Measurements from ENCODE around the gene KATNB1. TPM values are rescaled to one million over a fixed set of nuclear protein-coding genes. Genes with fewer than 3 reads are reported as not detected.
"Not testable (repeated sequence)": the region's sequence is repeated elsewhere in the genome, so short reads cannot be mapped to it uniquely, and the experiment has no call there.

The KATNB1 gene
- total RNA-seq, 1 donor from 2014 or later = 47.4 TPM

- H3K27me3 Mint-ChIP-seq (ENCODE audit: low read depth) = no peaks in the 10 kb centered on the region
- no peaks in the 10 kb centered on the region for H3K9me3 Mint-ChIP-seq
- peaks cover 2% of the 10 kb centered on the region for H3K36me3 Mint-ChIP-seq (ENCODE audit: low read depth)
- TF ChIP-seq CTCF (conservative IDR thresholded peaks at IDR 0.05) = no peak
- DNase-seq (ENCODE audit: low read depth, low spot score) = no peak
- H3K27ac Mint-ChIP-seq (ENCODE audit: unreplicated experiment) = no peak overlapping the region
- no peak overlapping the region for H3K4me3 Mint-ChIP-seq
- H3K4me1 Mint-ChIP-seq = peaks cover 4% of the 10 kb centered on the region
Measured at GRCh38 chr16:57743886-57744641, 8.5 kb downstream of the KATNB1 start.

GRCh38 chr16:57744642-57744903, 9.0 kb downstream of the KATNB1 start:
- TF ChIP-seq CTCF (conservative IDR thresholded peaks at IDR 0.05) = no peak
- H3K4me1 Mint-ChIP-seq = peaks cover 4% of the 10 kb centered on the region
- peaks cover 2% of the 10 kb centered on the region for H3K36me3 Mint-ChIP-seq (ENCODE audit: low read depth)
- H3K27me3 Mint-ChIP-seq (ENCODE audit: low read depth) = no peaks in the 10 kb centered on the region
- H3K27ac Mint-ChIP-seq (ENCODE audit: unreplicated experiment) = no peak overlapping the region
- no peak overlapping the region for H3K4me3 Mint-ChIP-seq
- H3K9me3 Mint-ChIP-seq = no peaks in the 10 kb centered on the region
- DNase-seq (ENCODE audit: low read depth, low spot score) = no peak

DNA sequence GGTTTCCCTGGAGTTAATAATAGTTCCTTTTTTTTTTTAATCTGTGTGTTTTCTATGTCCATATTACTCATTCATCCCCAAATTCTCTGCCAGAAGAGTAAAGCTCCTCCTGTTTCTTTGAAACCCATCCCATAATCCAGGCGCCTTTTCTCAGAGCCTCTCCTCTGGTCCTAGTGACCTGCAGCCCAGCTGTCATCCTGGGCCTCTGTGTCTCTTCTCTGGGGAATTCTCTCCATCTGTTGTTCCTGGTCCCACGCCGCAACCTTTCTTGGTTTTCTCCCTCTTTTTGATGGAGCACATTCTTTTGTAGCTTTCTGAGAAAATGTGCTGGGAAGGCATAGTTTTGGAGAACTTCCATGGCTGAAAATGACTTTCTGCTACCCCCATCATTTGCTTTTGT, 10.2 kb downstream of the KATNB1 start:
- Mint-ChIP-seq H3K4me3 (no peak overlapping the region), H3K4me1 (peaks cover 4% of the 10 kb centered on the region), H3K36me3 (ENCODE audit: low read depth) (peaks cover 2% of the 10 kb centered on the region), H3K27me3 (ENCODE audit: low read depth) (no peaks in the 10 kb centered on the region), H3K27ac (ENCODE audit: unreplicated experiment) (no peak overlapping the region), H3K9me3 (no peaks in the 10 kb centered on the region)
- TF ChIP-seq CTCF (conservative IDR thresholded peaks at IDR 0.05) = no peak
- no peak for DNase-seq (ENCODE audit: low read depth, low spot score)

DNA sequence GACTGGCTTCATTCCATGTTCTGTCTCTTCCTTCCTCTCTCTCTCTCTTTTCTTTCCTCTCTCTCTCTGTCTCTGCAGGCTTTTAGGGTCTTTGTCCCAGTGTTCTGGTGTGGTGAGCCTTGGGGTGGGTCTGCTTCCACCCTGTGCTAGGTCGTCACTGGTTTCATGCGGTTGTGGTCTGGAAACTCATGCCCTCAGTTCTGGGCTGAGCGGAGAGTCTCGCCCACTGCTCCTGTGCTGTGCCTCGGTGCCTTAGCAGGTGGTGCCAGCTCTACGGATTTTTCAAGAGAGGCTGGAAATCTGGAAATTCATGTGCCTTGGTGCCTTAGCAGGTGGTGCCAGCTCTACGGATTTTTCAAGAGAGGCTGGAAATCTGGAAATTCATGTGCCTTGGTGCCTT, 10.7 kb downstream of the KATNB1 start:
- H3K4me1 Mint-ChIP-seq; H3K4me3 Mint-ChIP-seq; DNase-seq (ENCODE audit: low read depth, low spot score); H3K9me3 Mint-ChIP-seq; H3K27me3 Mint-ChIP-seq (ENCODE audit: low read depth); H3K36me3 Mint-ChIP-seq (ENCODE audit: low read depth): not testable (repeated sequence)
- peak overlapping the region; percentile 40 for H3K27ac Mint-ChIP-seq (ENCODE audit: unreplicated experiment)

GRCh38 chr16:57747091-57747490, 11.5 kb downstream of the KATNB1 start:
- Mint-ChIP-seq H3K4me1 (peaks cover 4% of the 10 kb centered on the region), H3K36me3 (ENCODE audit: low read depth) (peaks cover 2% of the 10 kb centered on the region), H3K27me3 (ENCODE audit: low read depth) (no peaks in the 10 kb centered on the region), H3K27ac (ENCODE audit: unreplicated experiment) (no peak overlapping the region), H3K4me3 (no peak overlapping the region), H3K9me3 (no peaks in the 10 kb centered on the region)
- no peak for DNase-seq (ENCODE audit: low read depth, low spot score)
- TF ChIP-seq CTCF (conservative IDR thresholded peaks at IDR 0.05) = no peak

DNA sequence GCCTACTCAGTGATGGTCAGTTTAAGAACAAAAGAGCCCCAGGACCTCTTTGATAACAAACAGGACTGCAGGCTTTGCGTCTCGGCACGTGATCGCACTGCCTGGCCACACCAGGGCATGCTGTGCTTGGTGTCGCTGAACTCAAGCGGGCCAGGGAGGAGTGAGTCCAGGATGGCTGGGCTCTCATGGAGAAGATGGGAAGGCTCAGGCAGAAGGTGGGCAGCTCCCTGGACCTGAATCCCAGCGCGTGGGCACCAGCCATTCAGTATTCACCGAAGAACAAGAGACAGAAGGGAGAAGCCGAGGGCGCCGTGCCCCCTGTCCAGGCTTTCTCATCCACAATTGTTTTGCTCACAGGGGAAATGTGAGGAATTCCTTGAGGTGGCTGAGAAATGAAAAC, 11.9 kb downstream of the KATNB1 start:
- Mint-ChIP-seq H3K27ac (ENCODE audit: unreplicated experiment) (no peak overlapping the region), H3K27me3 (ENCODE audit: low read depth) (no peaks in the 10 kb centered on the region), H3K36me3 (ENCODE audit: low read depth) (peaks cover 2% of the 10 kb centered on the region), H3K4me1 (peaks cover 4% of the 10 kb centered on the region), H3K4me3 (no peak overlapping the region), H3K9me3 (no peaks in the 10 kb centered on the region)
- TF ChIP-seq CTCF (conservative IDR thresholded peaks at IDR 0.05) = no peak
- DNase-seq (ENCODE audit: low read depth, low spot score) = no peak
